GM18867 (cell line): ENCODE results near the gene PLEKHH1.

Source experiments
- ATAC-seq: cut with Tn5 transposase; IDR thresholded peaks from one replicate; pipeline ENCODE4 v1.9.1; 2021; ENCODE audit warnings: mild to moderate bottlenecking, moderate library complexity; ENCODE audit not compliant: unreplicated experiment

PLEKHH1 gene

GRCh38 chr14:67562025-67562775, 29.1 kb downstream of the PLEKHH1 start:
- no peak for ATAC-seq

GRCh38 chr14:67562776-67563150, 29.7 kb downstream of the PLEKHH1 start:
- no peak for ATAC-seq

- no peak for ATAC-seq
Observed at GRCh38 chr14:67564236-67564635, 31.1 kb downstream of the PLEKHH1 start.

- no peak for ATAC-seq
Observed at GRCh38 chr14:67566908-67567307, 33.8 kb downstream of the PLEKHH1 start.

GRCh38 chr14:67567654-67568053, 34.6 kb downstream of the PLEKHH1 start:
- no peak for ATAC-seq

- no peak for ATAC-seq
Observed at GRCh38 chr14:67569011-67569650, 36.0 kb downstream of the PLEKHH1 start.

GRCh38 chr14:67569651-67570290, 36.7 kb downstream of the PLEKHH1 start:
- no peak for ATAC-seq

- ATAC-seq: no peak
Observed at GRCh38 chr14:67570453-67570852, 37.4 kb downstream of the PLEKHH1 start.

- peak; percentile 76 for ATAC-seq
Observed at GRCh38 chr14:67571275-67571990, 38.3 kb downstream of the PLEKHH1 start.

- ATAC-seq: no peak
Observed at GRCh38 chr14:67571991-67572323, 38.9 kb downstream of the PLEKHH1 start.

- ATAC-seq: no peak
Observed at GRCh38 chr14:67572608-67573007, 39.5 kb downstream of the PLEKHH1 start.

- ATAC-seq: no peak
Observed at GRCh38 chr14:67573228-67574010, 40.3 kb downstream of the PLEKHH1 start.

GRCh38 chr14:67574156-67574555, 41.1 kb downstream of the PLEKHH1 start:
- no peak for ATAC-seq

GRCh38 chr14:67574806-67575205, 41.7 kb downstream of the PLEKHH1 start:
- ATAC-seq: no peak

GRCh38 chr14:67575684-67576083, 42.6 kb downstream of the PLEKHH1 start:
- ATAC-seq: no peak

GRCh38 chr14:67576216-67576955, 43.3 kb downstream of the PLEKHH1 start:
- no peak for ATAC-seq

GRCh38 chr14:67577181-67577808, 44.2 kb downstream of the PLEKHH1 start:
- ATAC-seq: no peak

- ATAC-seq: no peak
Observed at GRCh38 chr14:67577909-67578749, 45.0 kb downstream of the PLEKHH1 start.

GRCh38 chr14:67579040-67579439, 46.0 kb downstream of the PLEKHH1 start:
- no peak for ATAC-seq
